ENCODE data around the gene OSBPL1A. TPM values are rescaled to one million over a fixed set of nuclear protein-coding genes. Genes with fewer than 3 reads are reported as not detected.

OSBPL1A gene
- total and polyA plus RNA-seq, 7 donors: 15.2 to 110 (median 71.3) TPM

DNA sequence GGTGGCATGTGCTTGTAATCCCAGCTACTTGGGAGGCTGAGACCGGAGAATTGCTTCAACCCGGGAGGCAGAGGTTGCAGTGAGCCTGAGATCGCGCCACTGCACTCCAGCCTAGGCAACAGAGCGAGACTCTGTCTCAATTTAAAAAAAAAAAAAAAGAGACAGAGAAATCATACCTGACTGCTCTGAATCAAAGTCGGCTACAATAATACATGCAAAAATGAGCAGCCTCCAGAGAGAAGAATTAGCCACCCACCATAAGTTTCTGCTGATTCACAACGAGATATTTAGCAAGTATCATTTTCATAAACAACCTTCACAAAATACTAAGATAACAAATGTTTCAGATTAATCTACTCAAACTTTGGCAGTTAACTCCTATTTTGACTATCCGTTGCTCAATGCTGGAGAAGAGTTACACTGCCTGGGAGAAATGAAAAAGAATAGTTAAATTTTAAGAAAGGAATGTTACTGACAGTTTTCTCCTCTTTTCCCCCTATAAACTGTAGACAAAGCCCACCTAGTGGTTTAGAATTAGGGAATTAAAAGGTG lies 1.5 kb downstream of the OSBPL1A start:
- no peaks in the 10 kb centered on the region for H3K36me3 ChIP-seq
- intact Hi-C loops (cut with DNase I): loop anchor here (5.0 kb wide), 2 partner anchors 164 to 956 kb away; partner anchors contain the start of gene ZNF521
- WGBS, 2 donors: 85% methylated on average over 8 of the region's 8 CpGs
- H3K27me3 ChIP-seq: no peaks in the 10 kb centered on the region
- H3K4me1 ChIP-seq: peaks cover 0 to 13% (median 9%) of the 10 kb centered on the region in 4 donors
- H3K4me3 ChIP-seq: no peak overlapping the region
- H3K27ac ChIP-seq: no peak overlapping the region
- H3K9me3 ChIP-seq: no peaks in the 10 kb centered on the region
- no peak for TF ChIP-seq EP300 (IDR thresholded peaks at IDR 0.05)
- TF ChIP-seq POLR2A (IDR thresholded peaks at IDR 0.05): no peak
- TF ChIP-seq, protein P1, sequence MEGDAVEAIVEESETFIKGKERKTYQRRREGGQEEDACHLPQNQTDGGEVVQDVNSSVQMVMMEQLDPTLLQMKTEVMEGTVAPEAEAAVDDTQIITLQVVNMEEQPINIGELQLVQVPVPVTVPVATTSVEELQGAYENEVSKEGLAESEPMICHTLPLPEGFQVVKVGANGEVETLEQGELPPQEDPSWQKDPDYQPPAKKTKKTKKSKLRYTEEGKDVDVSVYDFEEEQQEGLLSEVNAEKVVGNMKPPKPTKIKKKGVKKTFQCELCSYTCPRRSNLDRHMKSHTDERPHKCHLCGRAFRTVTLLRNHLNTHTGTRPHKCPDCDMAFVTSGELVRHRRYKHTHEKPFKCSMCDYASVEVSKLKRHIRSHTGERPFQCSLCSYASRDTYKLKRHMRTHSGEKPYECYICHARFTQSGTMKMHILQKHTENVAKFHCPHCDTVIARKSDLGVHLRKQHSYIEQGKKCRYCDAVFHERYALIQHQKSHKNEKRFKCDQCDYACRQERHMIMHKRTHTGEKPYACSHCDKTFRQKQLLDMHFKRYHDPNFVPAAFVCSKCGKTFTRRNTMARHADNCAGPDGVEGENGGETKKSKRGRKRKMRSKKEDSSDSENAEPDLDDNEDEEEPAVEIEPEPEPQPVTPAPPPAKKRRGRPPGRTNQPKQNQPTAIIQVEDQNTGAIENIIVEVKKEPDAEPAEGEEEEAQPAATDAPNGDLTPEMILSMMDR (IDR thresholded peaks at IDR 0.05): no peak
- TF ChIP-seq POLR2AphosphoS5 (IDR thresholded peaks at IDR 0.05): no peak
- no peak for DNase-seq

DNA sequence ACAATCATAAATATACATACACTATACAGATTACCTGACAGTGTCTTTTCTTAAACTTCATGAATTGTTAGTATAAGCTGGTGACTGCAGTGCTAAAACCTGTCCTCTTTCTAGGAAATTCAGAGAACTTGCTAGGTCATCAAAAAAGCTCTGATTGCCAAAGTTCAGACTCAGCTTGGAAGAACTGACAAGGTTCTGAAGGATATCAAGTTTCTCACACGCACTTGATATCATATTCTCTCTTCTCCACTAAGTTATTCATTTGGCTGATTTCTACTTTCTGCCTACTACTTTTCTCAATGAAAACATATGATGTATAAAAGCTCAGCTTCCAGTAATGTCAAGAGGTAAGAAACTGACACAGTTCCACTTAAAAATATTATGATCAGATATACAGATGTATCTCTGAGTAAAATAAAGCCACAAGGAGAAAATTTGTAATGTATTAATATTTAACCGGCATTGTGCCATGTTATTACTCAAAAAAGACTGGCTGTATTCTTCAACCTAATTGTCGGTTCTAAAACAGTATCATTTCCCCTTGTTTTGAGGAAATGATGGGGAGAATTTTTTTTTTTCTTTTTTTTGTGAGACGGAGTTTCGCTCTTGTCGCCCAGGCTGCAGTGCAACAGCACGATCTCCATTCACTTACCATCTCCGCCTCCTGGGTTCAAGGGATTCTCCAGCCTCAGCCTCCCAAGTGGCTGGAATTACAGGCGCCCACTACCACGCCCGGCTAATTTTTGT lies 2.4 kb downstream of the OSBPL1A start:
- no peak overlapping the region for H3K27ac ChIP-seq
- intact Hi-C loops (cut with DNase I): loop anchor here (5.0 kb wide), 2 partner anchors 163 to 957 kb away; partner anchors contain the start of gene ZNF521
- H3K9me3 ChIP-seq: no peaks in the 10 kb centered on the region
- no peaks in the 10 kb centered on the region for H3K36me3 ChIP-seq
- DNase-seq: no peak
- H3K27me3 ChIP-seq: no peaks in the 10 kb centered on the region
- TF ChIP-seq, protein P1 (IDR thresholded peaks at IDR 0.05): no peak
- TF ChIP-seq POLR2A (IDR thresholded peaks at IDR 0.05): no peak
- TF ChIP-seq EP300 (IDR thresholded peaks at IDR 0.05): no peak
- no peak for TF ChIP-seq POLR2AphosphoS5 (IDR thresholded peaks at IDR 0.05)
- no peak overlapping the region for H3K4me3 ChIP-seq
- peaks cover 0 to 13% (median 9%) of the 10 kb centered on the region in 4 donors for H3K4me1 ChIP-seq
- 80 to 86% methylated on average over 11 of the region's 11 CpGs for WGBS, 2 donors

DNA sequence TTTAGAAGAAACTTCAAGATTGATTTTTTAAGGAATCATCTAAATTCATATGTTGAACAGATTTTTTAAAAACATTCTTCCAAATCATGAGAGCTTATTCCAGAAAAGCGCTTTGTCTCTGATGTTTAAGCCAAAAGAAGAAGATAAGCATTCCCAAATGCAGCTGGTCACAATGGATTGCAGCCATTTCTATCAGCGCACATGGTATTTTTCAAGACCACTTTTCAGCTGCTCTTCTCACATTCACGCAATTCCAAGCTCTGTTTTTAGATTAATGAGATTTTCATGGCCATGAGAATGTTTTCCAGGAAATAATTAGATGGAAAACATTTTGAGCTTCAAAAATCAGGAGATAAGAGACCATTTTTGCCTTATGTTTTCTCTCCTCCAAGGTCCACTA lies 8.7 kb downstream of the OSBPL1A start:
- Histone ChIP-seq H3K9me3 (no peaks in the 10 kb centered on the region), H3K4me1 (no peaks in the 10 kb centered on the region), H3K36me3 (no peaks in the 10 kb centered on the region), H3K27me3 (no peaks in the 10 kb centered on the region), H3K4me3 (no peak overlapping the region), H3K27ac (no peak overlapping the region)
- 84 to 92% methylated on average over 3 of the region's 3 CpGs for WGBS, 2 donors
- no peak for DNase-seq
- intact Hi-C loops (cut with DNase I): no loop called here
- TF ChIP-seq, protein P1 (IDR thresholded peaks at IDR 0.05): no peak
- TF ChIP-seq POLR2A (IDR thresholded peaks at IDR 0.05) (no peak), POLR2AphosphoS5 (IDR thresholded peaks at IDR 0.05) (no peak), EP300 (IDR thresholded peaks at IDR 0.05) (no peak)

DNA sequence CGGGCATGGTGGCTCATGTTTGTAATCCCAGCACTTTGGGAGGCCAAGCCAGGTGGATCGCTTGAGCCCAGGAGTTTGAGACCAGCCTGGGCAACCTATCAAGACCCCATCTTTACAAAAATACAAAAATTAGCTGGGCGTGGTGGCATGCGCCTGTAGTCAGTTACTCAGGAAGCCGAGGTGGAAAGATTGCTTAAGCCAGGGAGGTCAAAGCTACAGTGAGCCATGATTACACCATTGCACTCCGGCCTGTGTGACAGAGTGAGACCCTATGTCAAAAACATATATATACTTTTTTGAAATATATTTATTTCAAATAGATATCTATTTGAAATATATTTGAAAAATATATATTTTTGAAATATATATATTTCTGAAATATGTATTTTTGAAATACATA lies 10.9 kb downstream of the OSBPL1A start:
- Histone ChIP-seq H3K36me3 (no peaks in the 10 kb centered on the region), H3K27me3 (no peaks in the 10 kb centered on the region), H3K4me1 (no peaks in the 10 kb centered on the region), H3K4me3 (no peak overlapping the region), H3K9me3 (no peaks in the 10 kb centered on the region), H3K27ac (no peak overlapping the region)
- 83 to 87% methylated on average over 6 of the region's 6 CpGs for WGBS, 2 donors
- DNase-seq: no peak
- intact Hi-C loops (cut with DNase I): no loop called here
- TF ChIP-seq, protein P1 (IDR thresholded peaks at IDR 0.05): no peak
- no peak for TF ChIP-seq EP300 (IDR thresholded peaks at IDR 0.05)
- no peak for TF ChIP-seq POLR2AphosphoS5 (IDR thresholded peaks at IDR 0.05)
- TF ChIP-seq POLR2A (IDR thresholded peaks at IDR 0.05): no peak
